Lower lobe of right lung (tissue), 2 donors: ENCODE data around the gene MKI67. TPM values are rescaled to one million over a fixed set of nuclear protein-coding genes. Genes with fewer than 3 reads are reported as not detected.
"Not testable (repeated sequence)": the region's sequence is repeated elsewhere in the genome, so short reads cannot be mapped to it uniquely, and the experiment has no call there.

Experiments used
- ATAC-seq, 2 donors: fragments of 200-7000 bp; cut with Tn5 transposase; one replicate each; pipeline ENCODE4 v1.9.1; 2020 to 2022; ENCODE audit warnings: mild to moderate bottlenecking in 2 of 2, moderate library complexity in 2 of 2
- DNase-seq: peaks from one replicate; pipeline ENCODE4 v3.0.0-alpha.2; 2020
- H3K27ac ChIP-seq: fragments of 200-600 bp; one replicate; pipeline ENCODE4 v1.8.0; 2022
- H3K27me3 ChIP-seq: fragments of 200-600 bp; one replicate; pipeline ENCODE4 v1.8.0; 2022; ENCODE audit warnings: low read depth
- H3K36me3 ChIP-seq: fragments of 200-600 bp; one replicate; pipeline ENCODE4 v1.8.0; 2022; ENCODE audit warnings: mild to moderate bottlenecking
- H3K4me1 ChIP-seq: fragments of 200-600 bp; one replicate; pipeline ENCODE4 v1.8.0; 2022
- H3K4me3 ChIP-seq: fragments of 200-600 bp; one replicate; pipeline ENCODE4 v1.8.0; 2022; ENCODE audit warnings: mild to moderate bottlenecking
- H3K9me3 ChIP-seq: fragments of 200-600 bp; one replicate; pipeline ENCODE4 v1.8.0; 2022
- CTCF ChIP-seq: fragments of 200-600 bp; IDR thresholded peaks from one replicate; pipeline ENCODE4 v1.8.0; 2022; ENCODE audit warnings: antibody characterized with exemption, mild to moderate bottlenecking
- intact Hi-C: fragments of 100-400 bp; cut with DNase I; formaldehyde crosslinking; loops from one replicate; pipeline ENCODE4 v1.11.0; 2022
- total RNA-seq: library from RNA; stranded (reverse); fragmentation: NEBNext Ultra II Directional; extraction: Animal tissue kit (Norgen Biotek cat#: 25700); gene quantifications from one replicate; pipeline ENCODE4 v1.2.1, GENCODE V29; 2021
- donor health status: DM: no; HTN: yes; CAD: no; lungs with severe emphysema.

MKI67 gene
- total RNA-seq, 1 donor from 2014 or later = 4.8 TPM

- no peaks in the 10 kb centered on the region for H3K9me3 ChIP-seq
- no peak for DNase-seq
- H3K27me3 ChIP-seq = peaks cover 12% of the 10 kb centered on the region
- intact Hi-C loops = no loop called here
- peaks cover 5% of the 10 kb centered on the region for H3K4me1 ChIP-seq
- H3K36me3 ChIP-seq = no peaks in the 10 kb centered on the region
- no peak overlapping the region for H3K27ac ChIP-seq
- no peak overlapping the region for H3K4me3 ChIP-seq
- no peak for TF ChIP-seq CTCF
- ATAC-seq = no peak
Measured at GRCh38 chr10:128147064-128147463, 20.8 kb upstream of the MKI67 start.

DNA sequence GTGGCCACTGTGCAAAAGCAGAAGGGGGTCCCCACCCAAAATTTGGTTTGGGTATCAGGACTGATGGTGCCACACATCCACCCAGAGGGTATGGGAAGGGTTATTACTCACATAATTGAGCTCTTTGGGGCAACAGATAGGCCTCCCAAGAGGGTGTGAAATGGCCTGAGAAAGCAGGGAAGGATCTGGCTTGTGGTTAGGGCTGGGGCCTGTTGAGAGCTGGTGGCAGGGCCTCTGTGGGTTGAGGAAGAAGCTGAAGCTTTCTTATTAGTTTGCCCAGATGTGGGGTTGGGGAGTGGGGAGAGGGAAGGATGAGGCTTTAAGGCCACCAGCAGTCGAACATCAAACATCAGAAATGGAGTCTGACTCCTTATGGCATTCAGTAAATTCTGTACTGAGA lies 18.3 kb upstream of the MKI67 start:
- TF ChIP-seq CTCF = no peak
- no peak overlapping the region for H3K27ac ChIP-seq
- H3K27me3 ChIP-seq = peaks cover 3% of the 10 kb centered on the region
- intact Hi-C loops = no loop called here
- H3K4me3 ChIP-seq = no peak overlapping the region
- ATAC-seq (no peak), DNase-seq (no peak)
- H3K36me3 ChIP-seq = no peaks in the 10 kb centered on the region
- no peaks in the 10 kb centered on the region for H3K4me1 ChIP-seq
- H3K9me3 ChIP-seq = no peaks in the 10 kb centered on the region

- no peak overlapping the region for H3K4me3 ChIP-seq
- no peak for ATAC-seq
- intact Hi-C loops = no loop called here
- TF ChIP-seq CTCF = no peak
- H3K4me1 ChIP-seq = no peaks in the 10 kb centered on the region
- no peaks in the 10 kb centered on the region for H3K27me3 ChIP-seq
- no peaks in the 10 kb centered on the region for H3K36me3 ChIP-seq
- no peak overlapping the region for H3K27ac ChIP-seq
- no peaks in the 10 kb centered on the region for H3K9me3 ChIP-seq
- DNase-seq = no peak
Measured at GRCh38 chr10:128143531-128143930, 17.3 kb upstream of the MKI67 start.

GRCh38 chr10:128140425-128140824 lies 14.2 kb upstream of the MKI67 start:
- DNase-seq = no peak
- no peak for ATAC-seq
- intact Hi-C loops = no loop called here

DNA sequence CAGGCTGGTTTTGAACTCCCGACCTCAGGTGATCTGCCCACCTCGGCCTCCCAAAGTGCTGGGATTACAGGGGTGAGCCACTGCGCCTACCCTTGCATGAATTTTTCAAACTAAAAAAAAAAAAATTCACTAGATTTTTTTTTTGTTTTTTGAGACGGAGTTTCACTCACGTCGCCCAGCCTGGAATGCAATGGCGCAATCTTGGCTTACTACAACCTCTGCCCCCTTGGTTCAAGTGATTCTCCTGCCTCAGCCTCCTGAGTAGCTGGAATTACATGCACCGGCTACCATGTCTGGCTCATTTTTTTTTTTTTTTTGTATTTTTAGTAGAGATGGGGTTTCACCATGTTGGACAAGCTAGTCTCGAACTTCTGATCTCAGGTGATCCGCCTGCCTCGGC lies 12.2 kb upstream of the MKI67 start:
- H3K27ac ChIP-seq, H3K4me1 ChIP-seq, H3K9me3 ChIP-seq, H3K36me3 ChIP-seq, intact Hi-C loops, DNase-seq, H3K4me3 ChIP-seq, ATAC-seq, H3K27me3 ChIP-seq: not testable (repeated sequence)

More at GRCh38 chr10:128140425-128140824, 14.2 kb upstream of the MKI67 start:
- Histone ChIP-seq H3K9me3 (no peaks in the 10 kb centered on the region), H3K4me1 (no peaks in the 10 kb centered on the region), H3K36me3 (no peaks in the 10 kb centered on the region), H3K27ac (no peak overlapping the region), H3K27me3 (no peaks in the 10 kb centered on the region), H3K4me3 (no peak overlapping the region)
- no peak for TF ChIP-seq CTCF

DNA sequence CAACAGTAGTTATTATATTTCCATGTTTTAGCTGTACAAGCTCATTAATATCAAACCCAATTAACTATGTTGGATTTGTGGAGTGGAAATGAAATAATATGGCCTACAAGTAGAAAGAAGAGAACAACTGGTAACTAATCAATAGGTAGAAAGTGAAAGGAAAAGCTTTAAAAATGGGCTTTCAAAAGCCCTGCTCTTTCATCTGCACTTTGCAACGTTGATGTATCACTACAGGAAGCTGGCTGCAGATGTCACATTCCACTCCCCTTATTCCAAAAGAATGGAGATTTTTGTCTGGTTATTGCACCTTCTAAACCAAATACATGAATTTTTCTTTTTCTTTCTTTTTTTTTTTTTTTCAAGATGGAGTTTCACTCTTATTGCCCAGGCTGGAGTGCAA lies 11.7 kb upstream of the MKI67 start:
- no peak overlapping the region for H3K27ac ChIP-seq
- no peak overlapping the region for H3K4me3 ChIP-seq
- H3K27me3 ChIP-seq = no peaks in the 10 kb centered on the region
- no peak for TF ChIP-seq CTCF
- H3K9me3 ChIP-seq = no peaks in the 10 kb centered on the region
- H3K36me3 ChIP-seq = no peaks in the 10 kb centered on the region
- no peak for ATAC-seq
- no peak for DNase-seq
- no peaks in the 10 kb centered on the region for H3K4me1 ChIP-seq
- intact Hi-C loops = no loop called here
